HepG2 (cell line): ENCODE results near the gene APBB3. TPM values are rescaled to one million over a fixed set of nuclear protein-coding genes. Genes with fewer than 3 reads are reported as not detected.
A peak's percentile ranks its signal among the peaks of the same experiment; 100 is the strongest.

Experiments
- CENPX ChIP-seq: sonication (generic); formaldehyde crosslinking; IDR thresholded peaks from 2 replicates; pipeline ENCODE4 v1.9.0; 2021; ENCODE audit warnings: mild to moderate bottlenecking, missing genetic modification reagents, moderate library complexity
- E2F1 ChIP-seq: sonication (generic); formaldehyde crosslinking; IDR thresholded peaks from 2 replicates; pipeline ENCODE4 v1.5.0; 2020; ENCODE audit warnings: missing genetic modification reagents
- ELK4 ChIP-seq: sonication (generic); formaldehyde crosslinking; IDR thresholded peaks from 2 replicates; pipeline ENCODE4 v1.9.0; 2021; ENCODE audit warnings: missing genetic modification reagents, borderline replicate concordance
- MLXIP ChIP-seq: sonication (generic); formaldehyde crosslinking; IDR thresholded peaks from 2 replicates; pipeline ENCODE4 v1.9.0; 2021; ENCODE audit warnings: missing genetic modification reagents, borderline replicate concordance
- MTF2 ChIP-seq: sonication (generic); formaldehyde crosslinking; IDR thresholded peaks from 2 replicates; pipeline ENCODE4 v1.5.0; 2020; ENCODE audit warnings: missing genetic modification reagents, borderline replicate concordance
- RARA ChIP-seq: IDR thresholded peaks from 2 replicates; pipeline ENCODE4 v1.6.1; 2016; ENCODE audit warnings: missing genetic modification reagents, missing compliant biosample characterization
- SOX6 ChIP-seq, 2 experiments: fragments of 450-650 bp in 1 of 2; sonication (generic) in 1 of 2; formaldehyde crosslinking in 1 of 2; IDR thresholded peaks; 2 replicates each; pipeline versions ENCODE4 v1.4.0 to v1.6.1; 2017 to 2020; ENCODE audit warnings: antibody characterized with exemption in 1 of 2, mild to moderate bottlenecking in 1 of 2, missing genetic modification reagents in 1 of 2
- TEAD3 ChIP-seq: optimal IDR thresholded peaks from 2 replicates; pipeline ENCODE3; 2016; ENCODE audit warnings: borderline replicate concordance
- ZNF335 ChIP-seq: sonication (generic); formaldehyde crosslinking; IDR thresholded peaks from 2 replicates; pipeline ENCODE4 v1.4.0; 2020; ENCODE audit warnings: missing genetic modification reagents
- ZNF501 ChIP-seq: sonication (generic); formaldehyde crosslinking; IDR thresholded peaks from 2 replicates; pipeline ENCODE4 v1.5.1; 2020; ENCODE audit warnings: mild to moderate bottlenecking, moderate library complexity, missing genetic modification reagents
- ZNF644 ChIP-seq: IDR thresholded peaks from 2 replicates; pipeline ENCODE4 v1.6.1; 2016; ENCODE audit warnings: low read depth
- polyA plus RNA-seq, 8 experiments: library from polyadenylated mRNA; depleted of rRNA in 3 of 8; stranded (reverse) in 7 of 8; unstranded in 1 of 8; fragments of >200 nt; fragmentation: Illumina TruSeq in 4 of 8; extraction: Trizol in 4 of 8; gene quantifications; 2 replicates each; pipeline versions ENCODE4 v1.2.1 to v1.2.3, GENCODE V29; 2011 to 2016; ENCODE audit warnings: low read depth in 4 of 8, missing spikeins in 1 of 8, mixed read lengths in 1 of 8; ENCODE audit not compliant: insufficient read depth in 1 of 8
- total RNA-seq, 5 experiments: library from RNA; depleted of rRNA; stranded (reverse); fragments of >200 nt; fragmentation: Illumina TruSeq; extraction: Trizol; gene quantifications; 2 replicates each; pipeline ENCODE4 v1.2.3, GENCODE V29; 2016; ENCODE audit warnings: low read depth in 1 of 5
- TF ChIP-seq, protein P1 (sequence below), 2 experiments: fragments of 450-650 bp in 1 of 2; sonication (generic) in 1 of 2; formaldehyde crosslinking in 1 of 2; IDR thresholded peaks; 2 replicates each; pipeline versions ENCODE4 v1.6.1 to v1.8.0; 2016 to 2022; ENCODE audit warnings: antibody characterized with exemption in 1 of 2, mild to moderate bottlenecking in 1 of 2, missing genetic modification reagents in 1 of 2
- TF ChIP-seq, protein P2 (sequence below): sonication (generic); formaldehyde crosslinking; conservative IDR thresholded peaks from 2 replicates; pipeline ENCODE4 v1.8.1; 2023; ENCODE audit warnings: missing genetic modification reagents

Gene APBB3
- total and polyA plus RNA-seq, 2 of the 13 experiments (the other 11 are each of a cell fraction or from before 2014, with no cell fraction given): 0.38 to 0.78 TPM

GRCh38 chr5:140575309-140575708 lies 10.9 kb upstream of the APBB3 start (continued):
- TF ChIP-seq, protein P1, sequence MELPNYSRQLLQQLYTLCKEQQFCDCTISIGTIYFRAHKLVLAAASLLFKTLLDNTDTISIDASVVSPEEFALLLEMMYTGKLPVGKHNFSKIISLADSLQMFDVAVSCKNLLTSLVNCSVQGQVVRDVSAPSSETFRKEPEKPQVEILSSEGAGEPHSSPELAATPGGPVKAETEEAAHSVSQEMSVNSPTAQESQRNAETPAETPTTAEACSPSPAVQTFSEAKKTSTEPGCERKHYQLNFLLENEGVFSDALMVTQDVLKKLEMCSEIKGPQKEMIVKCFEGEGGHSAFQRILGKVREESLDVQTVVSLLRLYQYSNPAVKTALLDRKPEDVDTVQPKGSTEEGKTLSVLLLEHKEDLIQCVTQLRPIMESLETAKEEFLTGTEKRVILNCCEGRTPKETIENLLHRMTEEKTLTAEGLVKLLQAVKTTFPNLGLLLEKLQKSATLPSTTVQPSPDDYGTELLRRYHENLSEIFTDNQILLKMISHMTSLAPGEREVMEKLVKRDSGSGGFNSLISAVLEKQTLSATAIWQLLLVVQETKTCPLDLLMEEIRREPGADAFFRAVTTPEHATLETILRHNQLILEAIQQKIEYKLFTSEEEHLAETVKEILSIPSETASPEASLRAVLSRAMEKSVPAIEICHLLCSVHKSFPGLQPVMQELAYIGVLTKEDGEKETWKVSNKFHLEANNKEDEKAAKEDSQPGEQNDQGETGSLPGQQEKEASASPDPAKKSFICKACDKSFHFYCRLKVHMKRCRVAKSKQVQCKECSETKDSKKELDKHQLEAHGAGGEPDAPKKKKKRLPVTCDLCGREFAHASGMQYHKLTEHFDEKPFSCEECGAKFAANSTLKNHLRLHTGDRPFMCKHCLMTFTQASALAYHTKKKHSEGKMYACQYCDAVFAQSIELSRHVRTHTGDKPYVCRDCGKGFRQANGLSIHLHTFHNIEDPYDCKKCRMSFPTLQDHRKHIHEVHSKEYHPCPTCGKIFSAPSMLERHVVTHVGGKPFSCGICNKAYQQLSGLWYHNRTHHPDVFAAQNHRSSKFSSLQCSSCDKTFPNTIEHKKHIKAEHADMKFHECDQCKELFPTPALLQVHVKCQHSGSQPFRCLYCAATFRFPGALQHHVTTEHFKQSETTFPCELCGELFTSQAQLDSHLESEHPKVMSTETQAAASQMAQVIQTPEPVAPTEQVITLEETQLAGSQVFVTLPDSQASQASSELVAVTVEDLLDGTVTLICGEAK (IDR thresholded peaks at IDR 0.05): no peak
- TF ChIP-seq, protein P1 (CRISPR knock-in tag; IDR thresholded peaks at IDR 0.05): no peak
- TF ChIP-seq ZNF644 (CRISPR knock-in tag) (peak; percentile 45; the same call in 1 of the 2 replicates), ZNF335 (no peak), ELK4 (CRISPR knock-in tag) (no peak), RARA (CRISPR knock-in tag) (0 out of 2 replicates have a peak, but pooled peaks have one; percentile 10), MLXIP (CRISPR knock-in tag) (no peak), CENPX (CRISPR knock-in tag) (no peak), MTF2 (no peak), ZNF501 (CRISPR knock-in tag) (peak; percentile 44; the same call in 1 of the 2 replicates), SOX6 (IDR thresholded peaks at IDR 0.05) (no peak), SOX6 (CRISPR knock-in tag; IDR thresholded peaks at IDR 0.05) (0 out of 2 replicates have a peak, but pooled peaks have one; percentile 28), E2F1 (CRISPR knock-in tag) (no peak), TEAD3 (no peak)
- TF ChIP-seq, protein P2, sequence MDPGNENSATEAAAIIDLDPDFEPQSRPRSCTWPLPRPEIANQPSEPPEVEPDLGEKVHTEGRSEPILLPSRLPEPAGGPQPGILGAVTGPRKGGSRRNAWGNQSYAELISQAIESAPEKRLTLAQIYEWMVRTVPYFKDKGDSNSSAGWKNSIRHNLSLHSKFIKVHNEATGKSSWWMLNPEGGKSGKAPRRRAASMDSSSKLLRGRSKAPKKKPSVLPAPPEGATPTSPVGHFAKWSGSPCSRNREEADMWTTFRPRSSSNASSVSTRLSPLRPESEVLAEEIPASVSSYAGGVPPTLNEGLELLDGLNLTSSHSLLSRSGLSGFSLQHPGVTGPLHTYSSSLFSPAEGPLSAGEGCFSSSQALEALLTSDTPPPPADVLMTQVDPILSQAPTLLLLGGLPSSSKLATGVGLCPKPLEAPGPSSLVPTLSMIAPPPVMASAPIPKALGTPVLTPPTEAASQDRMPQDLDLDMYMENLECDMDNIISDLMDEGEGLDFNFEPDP (CRISPR knock-in tag): no peak
